ENCODE results near the gene RPP21. TPM values are rescaled to one million over a fixed set of nuclear protein-coding genes. Genes with fewer than 3 reads are reported as not detected.

RPP21 gene
- total RNA-seq, 1 donor from 2014 or later: 38.0 TPM

DNA sequence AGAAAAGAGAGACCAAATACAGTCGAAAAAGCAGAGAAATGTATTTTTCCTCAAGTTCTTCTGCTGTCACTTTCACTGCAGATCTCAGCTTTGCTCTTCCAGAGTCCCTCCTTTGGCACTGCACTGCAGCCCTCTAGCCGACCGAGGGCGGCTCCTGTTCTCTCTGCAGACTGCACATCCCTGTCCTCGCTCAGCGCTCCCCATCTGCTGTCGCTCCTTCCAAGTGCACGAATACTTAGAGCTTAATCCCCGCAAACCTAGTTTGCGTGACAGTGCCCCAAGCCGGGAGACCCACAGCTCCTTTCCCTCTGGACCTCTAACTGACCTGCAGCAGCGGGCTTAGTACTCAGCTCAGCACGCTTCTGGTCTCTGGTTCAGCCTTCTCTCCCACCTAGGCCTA lies 15.2 kb downstream of the RPP21 start:
- H3K27me3 Mint-ChIP-seq (ENCODE audit: insufficient read depth, low read depth): peaks cover 30% of the 10 kb centered on the region
- no peak overlapping the region for H3K4me3 ChIP-seq
- H3K36me3 Mint-ChIP-seq: no peaks in the 10 kb centered on the region
- peaks cover 50% of the 10 kb centered on the region for H3K27me3 ChIP-seq
- H4K20me1 ChIP-seq (ENCODE audit: low read depth): no peaks in the 10 kb centered on the region
- DNase-seq (ENCODE audit: low spot score): peak; percentile 7
- no peaks in the 10 kb centered on the region for H3K9me3 ChIP-seq (ENCODE audit: low read depth)
- no peak overlapping the region for H3K27ac ChIP-seq
- no peaks in the 10 kb centered on the region for H3K36me3 ChIP-seq
- H3F3A ChIP-seq (ENCODE audit: low read depth): no peaks in the 10 kb centered on the region
- H3K4me1 Mint-ChIP-seq: peaks cover 13% of the 10 kb centered on the region
- H3K4me2 ChIP-seq: no peak overlapping the region
- TF ChIP-seq EZH2 (IDR thresholded peaks at IDR 0.05): no peak
- TF ChIP-seq, protein P1, sequence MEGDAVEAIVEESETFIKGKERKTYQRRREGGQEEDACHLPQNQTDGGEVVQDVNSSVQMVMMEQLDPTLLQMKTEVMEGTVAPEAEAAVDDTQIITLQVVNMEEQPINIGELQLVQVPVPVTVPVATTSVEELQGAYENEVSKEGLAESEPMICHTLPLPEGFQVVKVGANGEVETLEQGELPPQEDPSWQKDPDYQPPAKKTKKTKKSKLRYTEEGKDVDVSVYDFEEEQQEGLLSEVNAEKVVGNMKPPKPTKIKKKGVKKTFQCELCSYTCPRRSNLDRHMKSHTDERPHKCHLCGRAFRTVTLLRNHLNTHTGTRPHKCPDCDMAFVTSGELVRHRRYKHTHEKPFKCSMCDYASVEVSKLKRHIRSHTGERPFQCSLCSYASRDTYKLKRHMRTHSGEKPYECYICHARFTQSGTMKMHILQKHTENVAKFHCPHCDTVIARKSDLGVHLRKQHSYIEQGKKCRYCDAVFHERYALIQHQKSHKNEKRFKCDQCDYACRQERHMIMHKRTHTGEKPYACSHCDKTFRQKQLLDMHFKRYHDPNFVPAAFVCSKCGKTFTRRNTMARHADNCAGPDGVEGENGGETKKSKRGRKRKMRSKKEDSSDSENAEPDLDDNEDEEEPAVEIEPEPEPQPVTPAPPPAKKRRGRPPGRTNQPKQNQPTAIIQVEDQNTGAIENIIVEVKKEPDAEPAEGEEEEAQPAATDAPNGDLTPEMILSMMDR (IDR thresholded peaks at IDR 0.05): no peak
- TF ChIP-seq EZH2phosphoT487 (IDR thresholded peaks at IDR 0.05): no peak
- peaks cover 10% of the 10 kb centered on the region for H3K4me1 ChIP-seq
- H3K27ac Mint-ChIP-seq: no peak overlapping the region
- no peaks in the 10 kb centered on the region for H3K79me2 ChIP-seq (ENCODE audit: low read depth)
- H2AFZ ChIP-seq (replicated peaks): no peak overlapping the region
- no peak overlapping the region for H3K9ac ChIP-seq
- H3K4me3 Mint-ChIP-seq: no peak overlapping the region
- H3K9me3 Mint-ChIP-seq: no peaks in the 10 kb centered on the region

DNA sequence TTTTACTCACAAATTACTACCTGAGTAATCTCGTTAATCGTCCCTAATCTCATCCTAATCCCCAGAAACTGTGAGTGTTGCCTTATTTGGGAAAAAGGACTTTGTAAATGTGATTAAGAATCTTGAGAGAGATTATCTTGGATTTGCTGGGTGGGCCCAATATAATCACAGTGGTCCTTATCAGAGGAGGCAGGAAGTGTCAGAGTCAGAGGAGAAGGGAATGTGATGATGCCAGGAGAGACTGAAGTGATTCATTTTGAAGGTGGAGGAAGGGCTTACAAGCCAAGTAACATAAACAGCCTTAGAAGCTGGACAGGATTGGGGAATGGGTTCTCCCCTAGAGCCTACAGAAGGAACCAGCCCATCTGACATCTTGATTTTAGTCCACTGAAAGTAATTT lies 16.7 kb downstream of the RPP21 start:
- Histone ChIP-seq H2AFZ (replicated peaks) (no peak overlapping the region), H3F3A (ENCODE audit: low read depth) (no peaks in the 10 kb centered on the region), H3K4me1 (peaks cover 10% of the 10 kb centered on the region), H4K20me1 (ENCODE audit: low read depth) (no peaks in the 10 kb centered on the region), H3K9me3 (ENCODE audit: low read depth) (no peaks in the 10 kb centered on the region), H3K4me3 (no peak overlapping the region), H3K27ac (no peak overlapping the region), H3K9ac (no peak overlapping the region), H3K79me2 (ENCODE audit: low read depth) (no peaks in the 10 kb centered on the region), H3K27me3 (peaks cover 64% of the 10 kb centered on the region), H3K4me2 (no peak overlapping the region), H3K36me3 (no peaks in the 10 kb centered on the region)
- Mint-ChIP-seq H3K4me3 (no peak overlapping the region), H3K9me3 (no peaks in the 10 kb centered on the region), H3K36me3 (no peaks in the 10 kb centered on the region), H3K4me1 (peaks cover 13% of the 10 kb centered on the region), H3K27me3 (ENCODE audit: insufficient read depth, low read depth) (peaks cover 31% of the 10 kb centered on the region), H3K27ac (no peak overlapping the region)
- TF ChIP-seq, protein P1 (IDR thresholded peaks at IDR 0.05): no peak
- TF ChIP-seq EZH2phosphoT487 (IDR thresholded peaks at IDR 0.05) (no peak), EZH2 (IDR thresholded peaks at IDR 0.05) (no peak)
- DNase-seq (ENCODE audit: low spot score): no peak

DNA sequence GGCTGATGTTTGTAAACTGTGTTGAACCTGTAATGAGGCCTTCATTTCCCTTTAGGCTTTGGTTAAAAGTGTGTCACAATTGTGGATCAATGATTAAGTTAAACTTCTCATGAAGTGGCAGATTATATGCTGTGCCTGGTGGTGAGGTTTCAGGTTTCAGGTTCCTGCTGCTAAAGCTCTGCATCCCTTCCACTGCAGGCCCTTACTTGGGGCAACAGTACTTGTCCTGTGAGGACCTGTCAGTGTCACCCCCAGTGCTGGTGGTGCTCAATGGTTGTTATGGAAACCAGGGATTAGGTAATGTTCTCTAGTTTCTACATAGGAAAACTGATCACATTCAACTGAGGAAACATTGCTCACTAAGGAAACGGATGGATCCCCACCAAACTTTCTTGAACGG lies 18.5 kb downstream of the RPP21 start:
- Histone ChIP-seq H3K9ac (no peak overlapping the region), H3K4me2 (no peak overlapping the region), H3K4me3 (no peak overlapping the region), H3K79me2 (ENCODE audit: low read depth) (no peaks in the 10 kb centered on the region), H2AFZ (replicated peaks) (no peak overlapping the region), H3K9me3 (ENCODE audit: low read depth) (no peaks in the 10 kb centered on the region), H4K20me1 (ENCODE audit: low read depth) (no peaks in the 10 kb centered on the region), H3K27me3 (peaks cover 68% of the 10 kb centered on the region), H3F3A (ENCODE audit: low read depth) (no peaks in the 10 kb centered on the region), H3K4me1 (peaks cover 10% of the 10 kb centered on the region), H3K27ac (no peak overlapping the region), H3K36me3 (no peaks in the 10 kb centered on the region)
- Mint-ChIP-seq H3K4me1 (peaks cover 9% of the 10 kb centered on the region), H3K4me3 (no peak overlapping the region), H3K27ac (no peak overlapping the region), H3K27me3 (ENCODE audit: insufficient read depth, low read depth) (peaks cover 19% of the 10 kb centered on the region), H3K9me3 (no peaks in the 10 kb centered on the region), H3K36me3 (no peaks in the 10 kb centered on the region)
- peak; percentile 21 for DNase-seq (ENCODE audit: low spot score)
- no peak for TF ChIP-seq EZH2 (IDR thresholded peaks at IDR 0.05)
- TF ChIP-seq, protein P1 (IDR thresholded peaks at IDR 0.05): no peak
- TF ChIP-seq EZH2phosphoT487 (IDR thresholded peaks at IDR 0.05): no peak
